DOHH2 (cell line): ENCODE data around the gene GALNTL6.

Experiments
- H3F3A ChIP-seq: fragments of 200-600 bp; sonication (generic), shearing (Covaris generic); 2 replicates; pipeline ENCODE4 v1.6.0; 2016; ENCODE audit warnings: antibody characterized with exemption, mild to moderate bottlenecking; ENCODE audit not compliant: control insufficient read depth, insufficient read depth
- H3K27ac ChIP-seq: fragments of 200-600 bp; sonication (generic); 2 replicates; pipeline ENCODE4 v1.5.1; 2014; ENCODE audit warnings: low read depth, mild to moderate bottlenecking, low read length, moderate library complexity
- H3K27me3 ChIP-seq: fragments of 200-600 bp; sonication (generic); 2 replicates; pipeline ENCODE4 v1.6.1; 2014; ENCODE audit warnings: mild to moderate bottlenecking, low read length, mixed read lengths; ENCODE audit not compliant: control insufficient read depth
- H3K36me3 ChIP-seq: fragments of 200-600 bp; sonication (generic); 2 replicates; pipeline ENCODE4 v1.6.1; 2014; ENCODE audit warnings: mild to moderate bottlenecking, low read length, moderate library complexity, mixed read lengths; ENCODE audit not compliant: control insufficient read depth
- H3K4me1 ChIP-seq: fragments of 200-600 bp; sonication (generic); 2 replicates; pipeline ENCODE4 v1.6.1; 2014; ENCODE audit warnings: mild to moderate bottlenecking, low read length, mixed read lengths; ENCODE audit not compliant: control insufficient read depth
- H3K4me2 ChIP-seq: fragments of 200-600 bp; sonication (generic); 2 replicates; pipeline ENCODE4 v1.6.0; 2014; ENCODE audit warnings: mild to moderate bottlenecking, low read length, moderate library complexity
- H3K4me3 ChIP-seq: fragments of 200-600 bp; sonication (generic); 2 replicates; pipeline ENCODE4 v1.5.1; 2014; ENCODE audit warnings: mild to moderate bottlenecking, low read length, mixed read lengths
- H3K79me2 ChIP-seq: fragments of 200-600 bp; sonication (generic); 2 replicates; pipeline ENCODE4 v1.6.1; 2014; ENCODE audit warnings: mild to moderate bottlenecking, low read length, mixed read lengths; ENCODE audit not compliant: control insufficient read depth
- H3K9me2 ChIP-seq: fragments of 200-600 bp; sonication (generic); replicated peaks from 2 replicates; pipeline ENCODE4 v1.6.1; 2014; ENCODE audit warnings: mild to moderate bottlenecking, low read length, mixed read lengths; ENCODE audit not compliant: control insufficient read depth
- H3K9me3 ChIP-seq: fragments of 200-600 bp; sonication (generic); 2 replicates; pipeline ENCODE4 v1.6.1; 2014; ENCODE audit warnings: antibody characterized with exemption, low read length, mixed read lengths; ENCODE audit not compliant: control insufficient read depth, insufficient read depth
- H4K20me1 ChIP-seq: fragments of 200-600 bp; sonication (generic); 2 replicates; pipeline ENCODE4 v1.6.0; 2014; ENCODE audit warnings: low read depth, mild to moderate bottlenecking, antibody characterized with exemption, low read length, moderate library complexity; ENCODE audit not compliant: control insufficient read depth, insufficient read depth
- EZH2phosphoT487 ChIP-seq: fragments of 200-600 bp; sonication (generic); IDR thresholded peaks from 2 replicates; pipeline ENCODE4 v1.6.1; 2017; ENCODE audit warnings: borderline replicate concordance, mild to moderate bottlenecking, antibody characterized with exemption, low read length, moderate library complexity, mixed read lengths
- TF ChIP-seq, protein P1 (sequence below): fragments of 200-600 bp; sonication (generic); IDR thresholded peaks from one replicate; pipeline ENCODE4 v1.5.1; 2014; ENCODE audit warnings: antibody characterized with exemption, mild to moderate bottlenecking, low read depth, low read length; ENCODE audit not compliant: poor library complexity, severe bottlenecking

The GALNTL6 gene

DNA sequence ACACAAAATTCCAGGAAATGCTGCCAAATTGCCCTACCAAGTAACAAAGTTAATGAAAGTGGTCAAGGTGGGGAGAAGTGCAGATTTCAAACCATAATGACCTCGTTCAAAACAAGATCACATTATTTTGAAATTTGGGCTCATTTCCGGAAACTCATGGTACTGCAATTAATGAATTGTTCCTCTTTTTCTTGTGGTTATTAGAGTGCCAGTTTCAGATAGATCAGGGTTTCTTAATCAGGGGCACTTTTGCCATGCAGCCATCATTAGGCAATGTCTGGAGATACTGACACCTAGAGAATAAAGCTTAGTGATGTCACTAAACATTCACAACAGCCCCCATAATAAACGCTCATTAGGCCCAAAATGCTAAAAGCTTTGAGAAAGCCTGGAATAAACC is 973.9 kb downstream of the GALNTL6 start:
- Histone ChIP-seq H4K20me1 (no peaks in the 10 kb centered on the region), H3F3A (no peaks in the 10 kb centered on the region), H3K9me2 (no peaks in the 10 kb centered on the region), H3K27me3 (no peaks in the 10 kb centered on the region), H3K4me3 (no peak overlapping the region), H3K27ac (no peak overlapping the region), H3K4me2 (no peak overlapping the region), H3K4me1 (no peaks in the 10 kb centered on the region), H3K9me3 (no peaks in the 10 kb centered on the region), H3K79me2 (no peaks in the 10 kb centered on the region), H3K36me3 (no peaks in the 10 kb centered on the region)
- no peak for TF ChIP-seq EZH2phosphoT487
- TF ChIP-seq, protein P1, sequence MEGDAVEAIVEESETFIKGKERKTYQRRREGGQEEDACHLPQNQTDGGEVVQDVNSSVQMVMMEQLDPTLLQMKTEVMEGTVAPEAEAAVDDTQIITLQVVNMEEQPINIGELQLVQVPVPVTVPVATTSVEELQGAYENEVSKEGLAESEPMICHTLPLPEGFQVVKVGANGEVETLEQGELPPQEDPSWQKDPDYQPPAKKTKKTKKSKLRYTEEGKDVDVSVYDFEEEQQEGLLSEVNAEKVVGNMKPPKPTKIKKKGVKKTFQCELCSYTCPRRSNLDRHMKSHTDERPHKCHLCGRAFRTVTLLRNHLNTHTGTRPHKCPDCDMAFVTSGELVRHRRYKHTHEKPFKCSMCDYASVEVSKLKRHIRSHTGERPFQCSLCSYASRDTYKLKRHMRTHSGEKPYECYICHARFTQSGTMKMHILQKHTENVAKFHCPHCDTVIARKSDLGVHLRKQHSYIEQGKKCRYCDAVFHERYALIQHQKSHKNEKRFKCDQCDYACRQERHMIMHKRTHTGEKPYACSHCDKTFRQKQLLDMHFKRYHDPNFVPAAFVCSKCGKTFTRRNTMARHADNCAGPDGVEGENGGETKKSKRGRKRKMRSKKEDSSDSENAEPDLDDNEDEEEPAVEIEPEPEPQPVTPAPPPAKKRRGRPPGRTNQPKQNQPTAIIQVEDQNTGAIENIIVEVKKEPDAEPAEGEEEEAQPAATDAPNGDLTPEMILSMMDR: no peak

GRCh38 chr4:172791841-172792240 is 978.6 kb downstream of the GALNTL6 start:
- H3K27me3 ChIP-seq: no peaks in the 10 kb centered on the region

DNA sequence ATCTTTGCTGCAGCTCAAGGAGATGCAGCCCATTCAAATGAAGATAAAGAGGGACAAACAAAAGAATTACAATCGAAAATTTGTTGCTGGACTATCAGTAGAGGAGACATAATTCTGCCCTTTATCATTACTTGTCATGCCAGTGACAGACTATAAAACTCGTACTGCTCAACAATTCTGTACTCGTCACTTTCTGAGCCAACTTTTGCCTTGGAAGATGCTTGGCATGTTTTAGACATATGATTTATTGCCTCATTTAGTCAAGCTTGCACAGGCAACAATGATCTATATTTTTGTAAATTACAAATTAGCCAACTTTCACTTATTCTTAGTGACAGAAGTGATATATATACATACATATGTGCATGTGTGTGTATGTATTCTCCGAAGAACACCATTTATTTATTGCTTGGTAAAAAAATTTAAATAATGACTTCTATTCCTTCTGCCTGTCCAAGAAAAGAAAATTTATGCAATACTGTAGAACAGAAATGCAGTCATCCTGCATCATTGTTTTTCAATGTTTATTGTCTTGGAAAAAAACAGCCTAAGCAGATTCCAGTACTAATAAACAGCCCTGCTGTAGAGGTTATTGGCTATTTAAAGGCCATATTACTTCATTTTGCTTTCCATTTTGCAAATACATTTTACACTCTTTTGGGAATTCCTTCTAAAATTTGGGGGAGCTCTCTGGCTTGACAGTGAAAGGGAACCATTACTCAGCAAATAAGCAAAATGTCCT is 980.5 kb downstream of the GALNTL6 start:
- H3K4me2 ChIP-seq: no peak overlapping the region
- no peak overlapping the region for H3K27ac ChIP-seq
- no peaks in the 10 kb centered on the region for H4K20me1 ChIP-seq
- H3K9me3 ChIP-seq: no peaks in the 10 kb centered on the region
- no peaks in the 10 kb centered on the region for H3K36me3 ChIP-seq
- no peak for TF ChIP-seq EZH2phosphoT487
- TF ChIP-seq, protein P1: no peak
- H3K4me1 ChIP-seq: no peaks in the 10 kb centered on the region
- H3K9me2 ChIP-seq: no peaks in the 10 kb centered on the region
- H3F3A ChIP-seq: no peaks in the 10 kb centered on the region
- no peaks in the 10 kb centered on the region for H3K79me2 ChIP-seq
- no peak overlapping the region for H3K4me3 ChIP-seq
- H3K27me3 ChIP-seq: no peaks in the 10 kb centered on the region

More at GRCh38 chr4:172791841-172792240, 978.6 kb downstream of the GALNTL6 start:
- no peak overlapping the region for H3K4me2 ChIP-seq
- no peaks in the 10 kb centered on the region for H3K36me3 ChIP-seq
- no peaks in the 10 kb centered on the region for H3K9me3 ChIP-seq
- H3K79me2 ChIP-seq: no peaks in the 10 kb centered on the region
- TF ChIP-seq, protein P1: no peak
- TF ChIP-seq EZH2phosphoT487: no peak
- H3K4me1 ChIP-seq: no peaks in the 10 kb centered on the region
- no peak overlapping the region for H3K27ac ChIP-seq
- H3K9me2 ChIP-seq: no peaks in the 10 kb centered on the region
- H4K20me1 ChIP-seq: no peaks in the 10 kb centered on the region
- no peak overlapping the region for H3K4me3 ChIP-seq
- no peaks in the 10 kb centered on the region for H3F3A ChIP-seq
